ENCODE data around the gene MFSD12. TPM values are rescaled to one million over a fixed set of nuclear protein-coding genes. Genes with fewer than 3 reads are reported as not detected.

The MFSD12 gene
- total RNA-seq, result 46.5 and 62.0 TPM in 2 replicates

DNA sequence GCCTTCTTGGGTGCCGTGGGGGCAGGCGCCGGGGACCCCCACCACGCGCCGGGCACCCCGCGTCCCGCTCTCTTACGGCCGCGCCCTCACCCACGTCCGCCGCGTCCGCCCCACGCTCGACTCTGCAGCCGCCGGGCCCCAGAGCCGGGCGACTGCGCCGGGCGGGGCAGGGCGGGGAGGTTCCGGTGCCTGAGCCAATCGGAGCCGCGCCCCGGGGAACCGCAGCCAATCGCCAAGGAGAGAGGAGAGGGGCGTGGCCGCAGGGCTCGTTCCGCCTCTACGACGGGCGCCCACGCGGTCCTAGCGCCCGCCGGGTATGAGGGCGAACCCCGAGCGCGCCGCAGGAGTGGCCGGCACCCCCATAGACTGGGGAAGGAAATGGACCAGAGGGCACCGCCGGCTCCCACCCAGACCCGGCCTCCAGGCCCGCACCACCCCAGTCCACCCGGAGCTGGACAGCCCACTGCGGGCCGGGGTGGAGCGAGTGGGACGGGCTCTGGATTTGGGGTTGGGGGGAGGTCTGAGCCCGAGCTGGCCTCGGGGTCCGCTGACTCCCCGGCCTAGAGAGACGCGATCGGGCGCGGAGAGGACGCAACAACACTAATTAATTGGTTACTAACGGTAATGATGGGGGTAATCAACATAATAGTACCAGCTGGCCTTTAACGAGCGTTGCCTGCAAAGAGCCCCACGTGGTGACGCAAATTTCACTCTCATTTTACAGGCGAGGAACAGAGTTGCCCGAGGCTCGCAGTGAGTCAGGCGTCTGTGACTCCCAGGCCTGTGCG lies at the start of gene MFSD12:
Gene MFSD12 (minus strand): TSS at position 126 of the 788 bp plus-strand sequence. CDS start 183 bp downstream, outside the sequence.

DNA sequence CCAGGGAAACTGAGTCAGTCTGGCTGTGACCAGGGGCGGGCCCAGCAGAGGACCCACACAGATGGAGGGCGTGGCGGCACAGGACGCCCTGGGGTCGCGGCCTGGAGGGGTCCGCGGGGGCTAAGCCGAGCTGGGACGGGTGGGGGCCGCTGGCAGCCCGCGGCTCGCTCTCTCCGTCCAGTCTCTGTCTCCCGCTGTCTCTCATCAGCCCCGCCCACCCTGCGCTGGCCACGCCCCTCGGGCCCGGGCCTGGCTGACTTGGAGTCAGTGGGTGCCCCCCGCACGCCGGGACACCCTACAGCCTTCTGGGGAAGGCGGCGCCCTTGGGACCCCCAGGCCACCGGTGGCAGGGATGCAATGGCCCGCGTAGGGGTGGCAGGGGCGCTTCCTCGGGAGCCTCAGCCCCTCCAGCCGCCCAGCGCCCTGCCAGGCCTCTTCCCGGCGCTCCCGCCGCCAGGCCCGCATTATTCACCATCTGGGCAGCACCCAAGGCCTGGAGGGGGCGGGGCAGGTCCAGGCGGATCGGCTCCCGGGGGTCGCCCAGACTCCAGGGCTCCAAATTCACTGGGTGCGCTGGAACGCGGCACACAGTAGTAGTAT lies 49.4 kb upstream of the MFSD12 start, which contains the start of gene TBXA2R:
Gene TBXA2R (minus strand): TSS at position 186 of the 600 bp plus-strand sequence. CDS start 6,241 bp downstream, outside the sequence.

DNA sequence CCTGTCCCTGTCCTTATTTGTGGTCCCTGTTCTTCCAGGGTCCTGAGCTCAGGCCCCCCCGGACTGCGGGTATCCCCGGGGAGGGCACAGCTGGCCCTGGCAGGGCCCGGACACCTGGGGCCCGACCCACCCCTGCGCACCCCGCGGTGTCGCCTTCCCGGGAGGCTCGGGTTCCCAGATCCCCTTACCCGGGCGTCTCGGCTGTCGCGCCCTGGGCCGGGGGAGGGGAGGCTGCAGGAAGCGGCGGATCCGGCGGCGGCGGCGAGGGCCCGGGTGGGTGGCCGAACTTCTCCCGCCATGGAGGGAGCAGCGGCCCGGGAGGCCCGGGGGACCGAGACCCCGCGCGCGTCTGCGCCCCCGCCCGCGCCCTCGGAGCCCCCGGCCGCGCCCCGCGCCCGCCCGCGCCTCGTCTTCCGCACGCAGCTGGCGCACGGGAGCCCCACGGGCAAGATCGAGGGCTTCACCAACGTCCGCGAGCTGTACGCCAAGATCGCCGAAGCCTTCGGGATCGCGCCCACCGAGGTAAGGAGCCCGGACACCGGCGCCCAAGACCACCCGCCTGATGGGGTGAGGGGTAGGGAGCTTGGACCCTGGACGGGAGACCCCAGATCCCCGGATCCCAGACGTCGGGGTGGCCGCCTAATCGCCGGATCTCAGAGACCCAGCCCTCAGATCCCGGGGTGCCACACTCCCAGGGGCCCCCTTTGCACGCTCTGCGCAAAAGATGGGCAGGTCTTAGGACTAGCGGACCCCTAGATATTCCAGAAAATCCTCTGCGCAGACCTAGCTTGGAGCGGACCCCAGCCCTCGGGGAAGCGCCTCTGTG lies 28.1 kb upstream of the MFSD12 start, which contains the start of gene GIPC3:
Gene GIPC3 (plus strand): TSS at position 178 of the 826 bp plus-strand sequence. CDS start 120 bp downstream, at position 298.

DNA sequence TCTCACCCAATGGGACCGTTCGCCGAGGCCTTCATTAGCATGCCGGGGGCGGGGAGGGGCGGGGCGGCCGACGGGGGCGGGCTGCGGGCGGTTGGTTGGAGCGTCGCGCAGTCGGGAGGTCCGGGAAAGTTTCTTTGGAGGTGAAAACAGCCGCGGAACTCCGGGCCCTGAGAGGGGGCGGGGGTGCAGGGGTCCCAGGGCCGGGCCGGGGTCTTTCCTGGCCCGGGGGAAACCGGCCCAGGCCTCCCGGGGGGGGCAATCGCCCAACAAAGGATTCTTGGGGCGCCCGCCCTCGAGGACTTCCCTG lies 15.4 kb upstream of the MFSD12 start, which contains the start of gene HMG20B:
Gene HMG20B (plus strand): TSS at position 90 of the 307 bp plus-strand sequence. CDS start 366 bp downstream, outside the sequence.

DNA sequence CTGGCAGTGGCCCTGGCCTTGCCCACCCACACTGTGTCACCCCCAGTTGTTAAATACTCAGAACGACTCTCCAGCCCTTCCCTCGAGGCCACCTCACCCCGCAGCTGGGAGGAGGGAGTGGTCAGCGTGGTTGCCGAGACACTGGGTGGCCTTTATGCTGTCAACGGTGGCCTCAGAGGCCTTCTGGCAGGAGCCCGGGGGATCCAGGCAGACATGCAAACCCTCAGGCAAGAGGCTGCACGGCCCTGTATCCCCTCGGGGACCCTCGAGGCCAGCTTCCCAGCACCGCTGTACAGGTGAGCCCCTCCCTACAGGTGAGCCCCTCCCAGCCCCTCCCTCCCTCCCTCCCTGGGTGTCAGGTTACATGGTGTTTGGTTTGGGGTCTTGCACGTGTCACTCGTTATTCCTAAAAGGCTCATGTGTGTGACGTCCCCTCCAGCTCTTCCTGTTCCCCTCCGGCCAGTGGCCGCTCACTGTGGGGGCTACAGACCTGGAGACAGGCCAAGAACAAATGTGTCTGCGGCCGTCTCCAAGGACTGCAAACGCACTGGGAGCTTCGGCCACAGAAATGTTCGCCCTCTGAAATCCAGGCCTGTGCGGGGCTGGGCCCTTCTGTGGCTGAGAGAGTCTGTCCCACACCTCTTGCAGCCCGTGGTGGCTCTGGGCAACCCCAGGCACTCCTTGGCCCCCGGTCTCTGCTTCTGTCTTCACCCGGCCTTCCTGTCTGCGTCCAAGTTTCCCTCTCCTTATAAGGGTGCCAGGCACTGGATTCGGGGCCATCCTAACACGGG lies 18.2 kb downstream of the MFSD12 start, which contains the start of gene TEKTIP1:
Gene TEKTIP1 (plus strand): TSS at position 210 of the 791 bp plus-strand sequence. CDS start 4 bp downstream, at position 214.

DNA sequence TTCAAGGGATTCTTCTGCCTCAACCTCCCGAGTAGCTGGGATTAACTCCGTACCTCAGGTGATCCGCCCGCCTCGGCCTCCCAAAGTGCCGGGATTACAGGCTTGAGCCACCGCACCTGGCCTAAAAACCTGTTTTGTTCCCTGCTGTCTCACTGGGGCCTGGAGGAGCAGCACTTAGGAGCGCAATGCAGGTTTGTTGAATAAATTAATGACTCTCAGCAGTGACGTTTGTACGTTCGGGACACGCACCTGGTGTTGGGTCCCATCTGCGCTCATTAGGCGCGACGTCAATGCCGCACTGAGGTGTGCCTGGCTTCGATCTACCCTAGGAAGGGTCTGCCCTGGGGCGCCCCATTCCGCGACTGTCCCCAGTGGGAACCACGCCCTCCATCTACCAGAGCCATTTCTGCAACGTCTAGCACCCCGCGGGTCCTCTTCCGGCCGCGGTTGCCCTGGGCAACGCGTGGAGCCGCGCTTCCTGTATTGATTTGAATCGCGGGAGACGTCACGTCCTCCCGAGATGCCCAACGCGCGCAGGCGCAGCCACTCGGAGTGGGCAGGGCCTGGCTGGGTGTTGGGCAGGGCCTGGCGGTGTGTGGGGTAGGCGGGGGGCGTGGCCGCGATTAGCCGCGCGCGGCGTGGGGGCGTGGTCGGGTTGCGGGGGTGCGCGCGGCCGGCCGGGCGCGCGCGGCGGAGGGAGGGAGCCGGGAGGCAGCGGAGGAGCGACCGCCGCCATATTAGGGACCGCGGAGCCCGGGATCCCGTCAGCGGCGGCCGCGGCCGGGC lies 51.6 kb downstream of the MFSD12 start, which contains the start of gene FZR1:
Gene FZR1 (plus strand): TSS at position 714 of the 786 bp plus-strand sequence. CDS start 16,679 bp downstream, outside the sequence.

GRCh38 chr19:3500429-3501101 lies 56.8 kb downstream of the MFSD12 start, which contains the start of gene DOHH:
Gene DOHH, minus strand, starts transcription at chr19:3500674. Its CDS starts 3,860 bp downstream, at chr19:3496814.

Other genes starting within 250 kb of the MFSD12 start
- gene NFIC, start 191.0 kb downstream of the MFSD12 start, total RNA-seq, result 17.6 and 24.9 TPM in 2 replicates
- gene SMIM24, start 77.1 kb downstream of the MFSD12 start, total RNA-seq, result not detected in 2 replicates
- not detected in 2 replicates for gene SMIM44, start 74.1 kb downstream of the MFSD12 start, total RNA-seq
- gene DOHH, start 56.9 kb downstream of the MFSD12 start, total RNA-seq, result 23.4 and 39.8 TPM in 2 replicates
- 28.0 and 47.8 TPM in 2 replicates for gene FZR1, start 51.3 kb downstream of the MFSD12 start, total RNA-seq
- gene TEKTIP1, start 18.4 kb downstream of the MFSD12 start, total RNA-seq, result not detected in 2 replicates
- 88.2 and 115 TPM in 2 replicates for gene HMG20B, start 15.4 kb upstream of the MFSD12 start, total RNA-seq
- not detected in 2 replicates for gene GIPC3, start 27.9 kb upstream of the MFSD12 start, total RNA-seq
- gene TBXA2R, start 49.3 kb upstream of the MFSD12 start, total RNA-seq, result 0.23 TPM in 2 replicates
- gene CACTIN, start 69.2 kb upstream of the MFSD12 start, total RNA-seq, result 31.4 and 36.1 TPM in 2 replicates
- gene PIP5K1C, start 142.9 kb upstream of the MFSD12 start, total RNA-seq, result 9.6 and 10.5 TPM in 2 replicates
- under 0.01 and 1.7 TPM in 2 replicates for gene TJP3, start 150.8 kb upstream of the MFSD12 start, total RNA-seq
- gene APBA3, start 204.1 kb upstream of the MFSD12 start, total RNA-seq, result 15.5 and 16.0 TPM in 2 replicates
- gene MRPL54, start 205.1 kb upstream of the MFSD12 start, total RNA-seq, result 56.5 and 77.3 TPM in 2 replicates
- not detected in 2 replicates for gene RAX2, start 214.6 kb upstream of the MFSD12 start, total RNA-seq
- not detected in 2 replicates for gene MATK, start 228.8 kb upstream of the MFSD12 start, total RNA-seq

Measured in hair follicular keratinocyte (primary cell).